Uterus (tissue), 2 donors: ENCODE results near the gene S100A1.

Experiments
- CTCF ChIP-seq, 4 experiments: fragments of 200-600 bp in 2 of 4; fragments of 450-650 bp in 2 of 4; sonication (generic) in 2 of 4; IDR thresholded peaks; one replicate each; pipeline ENCODE4 v1.5.1; 2016 to 2019; ENCODE audit warnings: antibody characterized with exemption in 4 of 4, mild to moderate bottlenecking in 2 of 4, moderate library complexity in 1 of 4
- POLR2A ChIP-seq, 2 donors: fragments of 450-650 bp; IDR thresholded peaks; one replicate each; pipeline ENCODE4 v1.6.1; 2016; ENCODE audit warnings: antibody characterized with exemption in 2 of 2, mild to moderate bottlenecking in 1 of 2, moderate library complexity in 1 of 2

DNA sequence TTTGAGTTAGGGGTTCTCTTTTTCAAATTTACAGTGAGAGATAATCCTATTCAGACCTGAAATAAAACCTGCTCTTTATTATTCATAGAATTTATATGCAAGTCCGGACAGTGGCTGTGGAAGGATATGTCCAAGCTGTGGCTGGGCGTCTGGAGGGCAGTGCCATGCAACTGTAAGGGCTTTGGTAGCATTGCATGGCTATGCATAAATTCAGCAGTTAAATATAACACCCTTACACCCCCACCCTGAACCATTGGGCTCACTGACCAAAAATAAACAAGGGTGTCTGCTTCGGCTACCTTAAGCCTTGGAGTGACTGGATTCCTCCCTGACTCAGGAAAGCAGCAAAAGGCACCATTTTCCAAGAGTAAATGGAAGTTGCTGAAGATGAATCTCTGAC is 11.0 kb downstream of the S100A1 start:
- TF ChIP-seq CTCF (IDR thresholded peaks at IDR 0.05) (no peak), POLR2A (IDR thresholded peaks at IDR 0.05) (no peak)
